Adrenal gland (tissue), 5 donors: ENCODE measurements around the gene PIEZO2.
"Not testable (repeated sequence)": the region's sequence is repeated elsewhere in the genome, so short reads cannot be mapped to it uniquely, and the experiment has no call there.

Source experiments
- POLR2A ChIP-seq, 2 donors: fragments of 450-650 bp; IDR thresholded peaks; one replicate each; pipeline ENCODE4 v1.6.1; 2017; ENCODE audit warnings: antibody characterized with exemption in 2 of 2, mild to moderate bottlenecking in 2 of 2, moderate library complexity in 1 of 2
- TF ChIP-seq, protein P1 (sequence below), 6 experiments: fragments of 450-650 bp in 4 of 6; fragments of 200-600 bp in 2 of 6; sonication (generic) in 1 of 6; IDR thresholded peaks; 1 replicate in 5 of 6; 2 replicates in 1 of 6; pipeline versions ENCODE4 v1.5.1 to v1.8.0; 2016 to 2021; ENCODE audit warnings: antibody characterized with exemption in 6 of 6, mild to moderate bottlenecking in 2 of 6, moderate library complexity in 1 of 6
- donor health status: DM: no; HTN: no; CAD: no.

DNA sequence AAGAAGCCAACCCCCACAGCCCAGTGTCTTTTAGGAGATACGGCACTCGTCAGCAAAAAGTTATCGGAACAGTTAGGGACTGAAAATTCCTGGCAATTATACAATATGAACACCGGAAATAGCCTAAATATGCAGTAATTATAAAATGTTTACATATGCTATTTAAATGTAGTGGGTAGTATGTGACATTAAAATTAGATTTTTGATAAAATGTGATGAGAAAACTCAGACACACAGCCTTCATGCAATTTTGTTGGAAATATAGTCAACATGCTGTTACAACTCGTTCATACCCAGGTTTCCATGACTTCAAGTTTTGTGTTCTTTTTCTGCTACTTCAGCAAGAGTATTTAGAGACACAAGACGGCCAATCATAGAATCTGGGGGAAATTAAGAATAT, 229.1 kb downstream of the PIEZO2 start:
- TF ChIP-seq, protein P1, sequence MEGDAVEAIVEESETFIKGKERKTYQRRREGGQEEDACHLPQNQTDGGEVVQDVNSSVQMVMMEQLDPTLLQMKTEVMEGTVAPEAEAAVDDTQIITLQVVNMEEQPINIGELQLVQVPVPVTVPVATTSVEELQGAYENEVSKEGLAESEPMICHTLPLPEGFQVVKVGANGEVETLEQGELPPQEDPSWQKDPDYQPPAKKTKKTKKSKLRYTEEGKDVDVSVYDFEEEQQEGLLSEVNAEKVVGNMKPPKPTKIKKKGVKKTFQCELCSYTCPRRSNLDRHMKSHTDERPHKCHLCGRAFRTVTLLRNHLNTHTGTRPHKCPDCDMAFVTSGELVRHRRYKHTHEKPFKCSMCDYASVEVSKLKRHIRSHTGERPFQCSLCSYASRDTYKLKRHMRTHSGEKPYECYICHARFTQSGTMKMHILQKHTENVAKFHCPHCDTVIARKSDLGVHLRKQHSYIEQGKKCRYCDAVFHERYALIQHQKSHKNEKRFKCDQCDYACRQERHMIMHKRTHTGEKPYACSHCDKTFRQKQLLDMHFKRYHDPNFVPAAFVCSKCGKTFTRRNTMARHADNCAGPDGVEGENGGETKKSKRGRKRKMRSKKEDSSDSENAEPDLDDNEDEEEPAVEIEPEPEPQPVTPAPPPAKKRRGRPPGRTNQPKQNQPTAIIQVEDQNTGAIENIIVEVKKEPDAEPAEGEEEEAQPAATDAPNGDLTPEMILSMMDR (IDR thresholded peaks at IDR 0.05), result not testable (repeated sequence)
- TF ChIP-seq POLR2A (IDR thresholded peaks at IDR 0.05), result not testable (repeated sequence)
